Activated T-cell treated with anti-CD3 and anti-CD28 coated beads, Interleukin-2, amount 50 U/mL, for 4 hours (primary cell): ENCODE results near the gene LMOD1. TPM values are rescaled to one million over a fixed set of nuclear protein-coding genes. Genes with fewer than 3 reads are reported as not detected.

Source experiments
- ATAC-seq, 2 donors: fragments of 200-7000 bp; cut with Tn5 transposase; one replicate each; pipeline ENCODE4 v1.10.0; 2021
- DNase-seq: peaks from one replicate; pipeline ENCODE4 v3.0.0-alpha.2; 2020
- H3K27me3 Mint-ChIP-seq: one replicate; pipeline ENCODE4 v1.8.0; 2021; ENCODE audit warnings: low read depth, mixed read lengths
- H3K36me3 Mint-ChIP-seq: one replicate; pipeline ENCODE4 v1.8.0; 2022; ENCODE audit warnings: mixed read lengths; ENCODE audit not compliant: insufficient read depth
- H3K4me1 Mint-ChIP-seq: one replicate; pipeline ENCODE4 v1.8.0; 2021; ENCODE audit warnings: low read depth, mixed read lengths
- H3K4me3 Mint-ChIP-seq: one replicate; pipeline ENCODE4 v1.8.0; 2021; ENCODE audit warnings: mild to moderate bottlenecking, moderate library complexity, mixed read lengths
- H3K9me3 Mint-ChIP-seq: one replicate; pipeline ENCODE4 v1.8.0; 2021; ENCODE audit warnings: mixed read lengths
- total RNA-seq, 3 donors: library from RNA; stranded (reverse); gene quantifications; one replicate each; pipeline ENCODE4 v1.2.1, GENCODE V29; 2021

The LMOD1 gene
- total RNA-seq, 3 donors from 2014 or later: 0.08 to 0.14 TPM; not detected in 1

DNA sequence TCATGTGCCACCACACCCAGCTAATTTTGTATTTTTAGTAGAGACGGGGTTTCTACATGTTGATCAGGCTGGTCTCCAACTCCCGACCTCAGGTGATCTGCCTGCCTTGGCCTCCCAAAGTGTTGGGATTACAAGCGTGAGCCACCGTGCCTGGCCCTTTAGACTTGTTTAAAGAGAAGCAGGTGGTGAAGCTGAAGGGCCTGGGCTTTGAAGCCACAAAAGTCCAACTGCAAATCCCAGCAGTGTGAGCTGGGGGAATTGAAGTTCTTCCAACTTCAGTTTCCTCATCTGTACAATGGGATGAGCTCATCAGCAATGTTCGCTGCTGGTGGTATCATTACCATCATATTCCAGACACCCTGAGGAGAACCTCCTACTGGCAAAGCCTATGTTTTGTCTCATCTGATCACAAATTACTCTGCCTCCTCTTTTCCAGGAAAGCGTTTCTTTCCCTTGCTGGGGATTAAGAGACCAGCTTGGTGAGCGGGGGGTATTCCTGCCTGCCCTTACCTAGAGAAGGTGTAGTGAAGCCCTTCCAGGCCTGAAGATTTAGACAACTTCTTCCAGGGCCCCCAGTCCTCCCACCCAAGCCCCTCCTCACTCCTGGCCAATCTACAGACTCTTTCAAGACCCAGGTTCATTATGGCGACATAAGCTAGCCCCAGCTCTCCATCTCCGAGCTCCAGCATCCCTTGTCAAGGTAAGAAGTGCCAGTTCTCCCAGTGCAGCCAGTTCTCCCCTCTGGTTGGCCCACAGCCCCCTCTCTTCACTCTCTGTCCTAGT lies 60.1 kb downstream of the LMOD1 start:
- ATAC-seq: no peak
- Mint-ChIP-seq H3K4me1 (peaks cover 8% of the 10 kb centered on the region), H3K9me3 (no peaks in the 10 kb centered on the region), H3K36me3 (no peaks in the 10 kb centered on the region), H3K27me3 (peaks cover 31% of the 10 kb centered on the region), H3K4me3 (no peak overlapping the region)
- no peak for DNase-seq

GRCh38 chr1:201885531-201886075 lies 60.7 kb downstream of the LMOD1 start:
- Mint-ChIP-seq H3K9me3 (no peaks in the 10 kb centered on the region), H3K36me3 (no peaks in the 10 kb centered on the region), H3K4me3 (no peak overlapping the region), H3K27me3 (peaks cover 26% of the 10 kb centered on the region), H3K4me1 (peaks cover 8% of the 10 kb centered on the region)
- DNase-seq (no peak), ATAC-seq (no peak)

DNA sequence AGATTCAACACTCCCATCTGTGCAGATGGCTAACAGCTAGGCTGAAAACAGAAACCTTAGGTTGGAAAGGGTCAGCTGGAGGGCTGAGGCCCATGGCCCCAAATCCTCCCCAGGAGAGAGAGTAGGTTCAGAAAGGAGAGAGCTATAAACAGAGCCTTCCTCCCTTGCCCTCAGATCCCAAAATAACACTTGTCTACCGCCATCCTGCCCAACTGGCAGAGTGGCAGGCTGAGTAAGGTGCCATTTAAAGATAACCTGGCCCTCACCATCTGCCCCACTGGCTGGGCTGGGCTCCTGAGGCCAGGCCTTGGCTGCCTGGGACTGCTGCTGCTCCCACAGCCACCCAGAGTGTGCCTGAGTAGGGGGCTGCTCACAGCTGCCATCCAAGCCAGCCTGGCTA lies 61.9 kb downstream of the LMOD1 start:
- Mint-ChIP-seq H3K9me3 (no peaks in the 10 kb centered on the region), H3K27me3 (peaks cover 15% of the 10 kb centered on the region), H3K4me1 (peaks cover 5% of the 10 kb centered on the region), H3K36me3 (no peaks in the 10 kb centered on the region), H3K4me3 (no peak overlapping the region)
- DNase-seq: no peak
- no peak for ATAC-seq

DNA sequence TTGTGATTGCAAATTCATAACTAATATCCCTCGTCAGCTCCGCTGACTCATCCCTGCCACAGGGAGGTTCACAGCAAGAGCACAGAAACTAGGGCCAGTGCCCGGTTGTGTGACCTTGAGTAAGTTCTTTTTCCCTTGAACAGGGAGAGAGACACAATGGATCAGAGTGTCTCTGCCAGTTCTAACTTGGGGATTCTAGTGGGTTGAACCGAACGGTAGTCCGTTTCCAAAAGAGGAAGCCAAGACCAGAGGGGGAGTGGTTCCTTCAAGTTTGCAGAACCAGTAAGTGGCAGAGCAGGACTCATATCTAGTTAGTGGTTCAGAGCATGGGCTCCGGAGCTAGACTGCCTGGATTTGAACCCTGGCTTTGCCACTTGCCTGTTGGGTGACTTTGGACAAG lies 62.6 kb downstream of the LMOD1 start:
- no peak for DNase-seq
- Mint-ChIP-seq H3K27me3 (peaks cover 15% of the 10 kb centered on the region), H3K9me3 (no peaks in the 10 kb centered on the region), H3K36me3 (no peaks in the 10 kb centered on the region), H3K4me1 (peaks cover 4% of the 10 kb centered on the region), H3K4me3 (no peak overlapping the region)
- ATAC-seq: no peak

- no peak for ATAC-seq
- DNase-seq: no peak
- Mint-ChIP-seq H3K4me3 (no peak overlapping the region), H3K4me1 (peaks cover 4% of the 10 kb centered on the region), H3K36me3 (no peaks in the 10 kb centered on the region), H3K9me3 (no peaks in the 10 kb centered on the region), H3K27me3 (peaks cover 14% of the 10 kb centered on the region)
Observed at GRCh38 chr1:201883266-201883665, 63.1 kb downstream of the LMOD1 start.

DNA sequence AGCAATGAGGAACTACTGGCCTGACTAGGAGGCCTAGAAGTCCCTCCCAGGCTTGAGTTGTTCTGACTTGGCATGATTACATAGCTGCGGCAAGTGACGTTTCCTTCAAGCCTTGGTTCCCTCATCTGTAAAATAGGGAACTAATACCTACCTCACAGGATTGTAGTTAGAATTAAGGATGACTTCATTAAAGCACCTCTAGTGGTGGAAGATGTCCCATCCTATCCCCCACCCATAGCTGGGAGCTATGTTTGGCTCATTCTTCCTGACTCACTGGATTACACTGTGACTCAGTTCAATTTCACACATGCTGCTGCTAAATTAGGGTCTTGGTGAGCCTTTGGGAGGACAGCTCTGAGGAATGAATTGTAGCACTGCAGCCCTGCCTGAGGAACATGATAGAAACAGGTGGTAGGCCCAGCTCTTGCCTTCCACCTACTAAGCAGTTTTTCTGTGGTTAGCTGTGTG lies 63.6 kb downstream of the LMOD1 start:
- Mint-ChIP-seq H3K9me3 (no peaks in the 10 kb centered on the region), H3K4me3 (no peak overlapping the region)

DNA sequence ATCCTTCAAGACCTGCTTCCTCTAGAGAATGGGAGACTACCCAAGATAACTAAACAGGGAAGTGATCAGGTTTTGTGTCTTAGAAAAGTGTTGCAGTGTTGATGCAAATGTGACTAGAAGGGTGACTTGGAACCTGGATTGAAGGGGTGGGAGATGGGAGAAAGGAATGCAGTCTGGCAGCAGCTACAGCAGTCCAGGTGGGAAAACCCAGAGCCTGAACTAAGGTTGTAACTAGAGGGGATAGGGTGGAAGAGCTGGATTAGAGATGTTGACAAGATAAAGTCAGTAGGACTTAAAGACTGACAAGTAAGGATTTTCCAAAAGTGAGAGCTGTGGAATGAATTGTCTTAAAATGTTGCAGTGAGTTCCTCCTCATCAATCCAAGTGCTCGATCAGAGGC lies 64.7 kb downstream of the LMOD1 start:
- ATAC-seq (no peak), DNase-seq (no peak)
- Mint-ChIP-seq H3K4me1 (peaks cover 4% of the 10 kb centered on the region), H3K27me3 (peaks cover 3% of the 10 kb centered on the region), H3K4me3 (no peak overlapping the region), H3K36me3 (no peaks in the 10 kb centered on the region), H3K9me3 (no peaks in the 10 kb centered on the region)

More for the DNA sequence above, 63.6 kb downstream of the LMOD1 start:
- DNase-seq (no peak), ATAC-seq (peak; percentile 36 to 59)
- peaks cover 4% of the 10 kb centered on the region for H3K4me1 Mint-ChIP-seq
- peaks cover 8% of the 10 kb centered on the region for H3K27me3 Mint-ChIP-seq
- no peaks in the 10 kb centered on the region for H3K36me3 Mint-ChIP-seq

DNA sequence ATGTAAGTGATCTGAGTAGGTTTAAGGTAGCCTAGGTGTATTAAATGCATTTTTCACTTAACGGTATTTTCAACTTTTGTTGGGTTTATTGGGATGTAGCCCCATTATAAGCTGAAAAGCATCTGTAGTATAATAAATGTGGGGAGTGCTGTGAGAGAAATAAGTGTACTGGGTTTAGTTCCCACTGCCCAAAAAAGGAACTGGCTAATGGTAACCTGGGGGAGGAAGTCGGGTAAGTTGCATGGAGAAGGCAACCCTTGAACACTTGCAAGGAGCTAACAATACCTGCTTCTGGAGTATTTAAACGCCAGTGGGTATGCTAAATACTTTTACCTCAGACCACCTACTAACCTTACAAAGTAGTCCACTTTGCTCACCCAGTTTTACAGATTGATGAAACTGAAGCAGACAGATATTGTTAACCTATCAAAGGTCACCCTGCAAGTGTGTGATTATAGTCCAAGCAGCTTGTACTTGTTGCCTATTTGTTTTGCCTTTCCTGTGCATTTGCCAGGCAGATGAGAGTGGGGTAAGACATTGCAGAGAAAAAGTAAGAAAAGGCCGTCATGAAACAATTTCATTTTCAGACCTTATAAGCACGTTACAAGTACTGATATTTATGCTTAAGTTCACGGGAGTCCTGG lies 65.3 kb downstream of the LMOD1 start:
- Mint-ChIP-seq H3K4me1 (peaks cover 4% of the 10 kb centered on the region), H3K9me3 (no peaks in the 10 kb centered on the region), H3K4me3 (no peak overlapping the region), H3K36me3 (peaks cover 4% of the 10 kb centered on the region), H3K27me3 (peaks cover 2% of the 10 kb centered on the region)
- no peak for DNase-seq
- no peak for ATAC-seq

GRCh38 chr1:201877877-201878401 lies 68.4 kb downstream of the LMOD1 start:
- Mint-ChIP-seq H3K9me3 (no peaks in the 10 kb centered on the region), H3K4me1 (no peaks in the 10 kb centered on the region), H3K4me3 (no peak overlapping the region), H3K36me3 (peaks cover 16% of the 10 kb centered on the region), H3K27me3 (no peaks in the 10 kb centered on the region)
- DNase-seq (no peak), ATAC-seq (peak; percentile 56 to 59)

GRCh38 chr1:201876148-201876818 lies 70.1 kb downstream of the LMOD1 start:
- Mint-ChIP-seq H3K4me3 (no peak overlapping the region), H3K9me3 (no peaks in the 10 kb centered on the region), H3K36me3 (peaks cover 25% of the 10 kb centered on the region), H3K27me3 (no peaks in the 10 kb centered on the region), H3K4me1 (no peaks in the 10 kb centered on the region)
- ATAC-seq (no peak), DNase-seq (no peak)

- H3K4me1 Mint-ChIP-seq: no peaks in the 10 kb centered on the region
- H3K27me3 Mint-ChIP-seq: no peaks in the 10 kb centered on the region
- no peak overlapping the region for H3K4me3 Mint-ChIP-seq
- ATAC-seq (no peak), DNase-seq (no peak)
- H3K9me3 Mint-ChIP-seq: no peaks in the 10 kb centered on the region
- H3K36me3 Mint-ChIP-seq: peaks cover 29% of the 10 kb centered on the region
Observed at GRCh38 chr1:201874672-201875071, 71.7 kb downstream of the LMOD1 start.

GRCh38 chr1:201870397-201870796 lies 76.0 kb downstream of the LMOD1 start:
- Mint-ChIP-seq H3K4me3 (no peak overlapping the region), H3K27me3 (no peaks in the 10 kb centered on the region), H3K36me3 (peaks cover 45% of the 10 kb centered on the region), H3K4me1 (no peaks in the 10 kb centered on the region), H3K9me3 (no peaks in the 10 kb centered on the region)
- DNase-seq (no peak), ATAC-seq (no peak)

- DNase-seq (no peak), ATAC-seq (no peak)
- H3K27me3 Mint-ChIP-seq: no peaks in the 10 kb centered on the region
- H3K36me3 Mint-ChIP-seq: peaks cover 39% of the 10 kb centered on the region
- no peak overlapping the region for H3K4me3 Mint-ChIP-seq
- H3K9me3 Mint-ChIP-seq: no peaks in the 10 kb centered on the region
- no peaks in the 10 kb centered on the region for H3K4me1 Mint-ChIP-seq
Observed at GRCh38 chr1:201861448-201861847, 84.9 kb downstream of the LMOD1 start.

DNA sequence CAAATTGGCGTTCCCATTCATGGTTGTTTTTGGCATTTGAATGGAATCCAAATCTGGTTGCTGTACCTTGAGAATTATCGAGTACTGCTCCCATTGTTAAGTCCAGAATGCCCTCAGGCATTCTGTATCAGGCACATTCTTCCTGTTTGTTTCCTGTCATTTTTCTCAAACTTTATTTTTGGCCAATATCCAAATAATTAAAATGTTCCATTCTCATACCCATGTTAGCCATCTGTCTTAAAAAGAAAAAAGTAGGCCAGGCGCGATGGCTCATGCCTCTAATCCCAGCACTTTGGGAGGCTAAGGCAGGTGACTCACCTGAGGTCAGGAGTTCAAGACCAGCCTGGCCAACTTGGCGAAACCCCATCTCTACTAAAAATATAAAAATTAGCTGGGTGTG lies 86.9 kb downstream of the LMOD1 start:
- DNase-seq (no peak), ATAC-seq (no peak)
- Mint-ChIP-seq H3K4me1 (no peaks in the 10 kb centered on the region), H3K4me3 (no peak overlapping the region), H3K9me3 (no peaks in the 10 kb centered on the region), H3K36me3 (peaks cover 51% of the 10 kb centered on the region), H3K27me3 (no peaks in the 10 kb centered on the region)
